GM20000 (cell line): Measurements from ENCODE around the gene KMT2D.

Source experiments
- DNase-seq: peaks from one replicate; pipeline ENCODE4 v3.0.0; 2012; ENCODE audit warnings: low spot score
- TF ChIP-seq, protein P1 (sequence below): IDR thresholded peaks from 2 replicates; pipeline ENCODE4 v1.5.1; 2012; ENCODE audit warnings: mild to moderate bottlenecking, control low read depth; ENCODE audit errors: extremely low read depth, missing control alignments

KMT2D gene

DNA sequence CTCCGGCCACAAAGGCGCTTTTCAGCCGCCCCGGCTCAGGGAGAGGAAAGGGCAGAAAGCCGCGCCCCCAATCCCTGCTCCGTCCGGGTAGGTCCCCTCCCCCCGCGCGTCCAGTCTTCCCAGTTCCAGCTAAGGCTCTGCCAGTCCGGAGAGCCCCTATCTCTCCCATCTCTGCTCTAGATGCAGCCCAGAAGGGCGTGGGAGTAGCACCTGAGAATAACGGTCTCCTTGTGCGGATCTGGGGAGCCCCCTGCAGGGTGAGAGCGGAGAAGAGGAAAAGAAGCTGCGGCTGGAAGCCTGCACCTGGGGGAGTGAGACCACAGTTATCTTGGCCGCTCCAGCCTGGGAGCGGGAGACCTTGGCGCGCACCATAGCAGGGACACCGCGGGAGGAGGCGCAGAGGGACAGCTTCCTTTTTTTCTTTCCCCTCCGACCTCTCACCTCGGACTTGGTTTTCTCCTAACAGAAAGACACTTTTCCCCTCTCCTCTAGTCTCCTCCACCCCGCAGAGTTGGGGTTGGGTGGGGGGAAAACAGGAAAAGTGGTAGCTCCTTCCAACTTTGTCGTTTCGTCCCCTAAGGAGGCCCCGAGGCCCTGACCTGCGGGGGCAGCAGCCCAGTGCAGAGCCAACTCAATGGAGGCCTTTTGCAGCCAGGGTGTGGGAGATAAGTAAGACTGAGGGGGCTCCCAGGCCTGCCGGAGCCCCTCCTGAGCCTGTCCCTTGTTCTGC lies 31.7 kb upstream of the KMT2D start:
- TF ChIP-seq, protein P1, sequence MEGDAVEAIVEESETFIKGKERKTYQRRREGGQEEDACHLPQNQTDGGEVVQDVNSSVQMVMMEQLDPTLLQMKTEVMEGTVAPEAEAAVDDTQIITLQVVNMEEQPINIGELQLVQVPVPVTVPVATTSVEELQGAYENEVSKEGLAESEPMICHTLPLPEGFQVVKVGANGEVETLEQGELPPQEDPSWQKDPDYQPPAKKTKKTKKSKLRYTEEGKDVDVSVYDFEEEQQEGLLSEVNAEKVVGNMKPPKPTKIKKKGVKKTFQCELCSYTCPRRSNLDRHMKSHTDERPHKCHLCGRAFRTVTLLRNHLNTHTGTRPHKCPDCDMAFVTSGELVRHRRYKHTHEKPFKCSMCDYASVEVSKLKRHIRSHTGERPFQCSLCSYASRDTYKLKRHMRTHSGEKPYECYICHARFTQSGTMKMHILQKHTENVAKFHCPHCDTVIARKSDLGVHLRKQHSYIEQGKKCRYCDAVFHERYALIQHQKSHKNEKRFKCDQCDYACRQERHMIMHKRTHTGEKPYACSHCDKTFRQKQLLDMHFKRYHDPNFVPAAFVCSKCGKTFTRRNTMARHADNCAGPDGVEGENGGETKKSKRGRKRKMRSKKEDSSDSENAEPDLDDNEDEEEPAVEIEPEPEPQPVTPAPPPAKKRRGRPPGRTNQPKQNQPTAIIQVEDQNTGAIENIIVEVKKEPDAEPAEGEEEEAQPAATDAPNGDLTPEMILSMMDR, result peak; percentile 64
- DNase-seq, result peak; percentile 90

DNA sequence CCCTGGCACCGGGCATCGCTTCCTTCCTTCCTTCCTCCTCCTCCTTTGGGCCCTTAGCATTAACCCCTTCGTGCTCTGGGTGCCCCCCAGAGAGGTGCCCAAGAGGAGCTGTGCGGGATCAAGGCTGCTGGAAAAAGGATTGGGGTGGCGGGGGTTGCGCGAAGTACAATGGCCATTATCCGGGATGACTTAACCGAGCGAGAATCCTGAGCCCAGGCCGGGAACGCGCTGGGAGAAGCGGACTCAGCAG lies 31.2 kb upstream of the KMT2D start:
- TF ChIP-seq, protein P1, result no peak
- DNase-seq, result no peak

DNA sequence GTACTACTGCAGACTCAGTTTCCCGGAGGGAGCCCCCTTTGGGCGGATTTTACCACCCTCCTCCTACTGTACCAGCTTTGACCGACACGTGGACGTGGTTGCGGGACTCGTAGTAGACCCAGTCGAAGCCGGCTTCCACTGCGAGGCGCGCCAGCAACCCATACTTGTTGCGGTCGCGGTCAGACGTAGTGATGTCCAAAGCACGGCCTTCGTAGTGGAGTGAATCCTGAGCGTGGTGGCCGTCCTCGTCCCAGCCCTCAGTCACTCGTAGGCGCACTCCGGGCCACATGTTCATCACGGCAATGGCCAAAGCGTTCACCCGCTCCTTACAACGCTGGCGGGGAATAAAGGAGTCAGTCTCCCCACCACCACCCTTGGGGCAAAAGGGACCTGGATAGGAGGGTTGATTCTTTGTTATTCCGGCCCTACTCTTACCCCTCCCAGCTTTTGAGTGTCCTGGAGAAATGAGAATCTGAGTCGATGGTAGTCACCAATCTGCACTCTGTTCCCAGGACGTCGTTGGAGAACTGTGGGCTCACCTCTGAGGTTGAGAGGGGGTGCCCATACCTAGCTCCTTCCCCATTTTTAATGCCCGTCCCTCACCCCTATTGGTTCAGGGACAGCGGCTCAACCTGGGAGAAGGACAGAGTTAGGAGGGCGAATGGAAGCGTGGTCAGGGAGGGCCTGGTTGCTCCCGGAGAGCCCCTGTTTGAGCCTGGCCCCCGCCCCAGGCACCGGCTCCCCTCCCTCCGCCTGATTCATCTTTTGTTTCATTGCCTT lies 30.7 kb upstream of the KMT2D start:
- no peak for DNase-seq
- TF ChIP-seq, protein P1, result no peak

DNA sequence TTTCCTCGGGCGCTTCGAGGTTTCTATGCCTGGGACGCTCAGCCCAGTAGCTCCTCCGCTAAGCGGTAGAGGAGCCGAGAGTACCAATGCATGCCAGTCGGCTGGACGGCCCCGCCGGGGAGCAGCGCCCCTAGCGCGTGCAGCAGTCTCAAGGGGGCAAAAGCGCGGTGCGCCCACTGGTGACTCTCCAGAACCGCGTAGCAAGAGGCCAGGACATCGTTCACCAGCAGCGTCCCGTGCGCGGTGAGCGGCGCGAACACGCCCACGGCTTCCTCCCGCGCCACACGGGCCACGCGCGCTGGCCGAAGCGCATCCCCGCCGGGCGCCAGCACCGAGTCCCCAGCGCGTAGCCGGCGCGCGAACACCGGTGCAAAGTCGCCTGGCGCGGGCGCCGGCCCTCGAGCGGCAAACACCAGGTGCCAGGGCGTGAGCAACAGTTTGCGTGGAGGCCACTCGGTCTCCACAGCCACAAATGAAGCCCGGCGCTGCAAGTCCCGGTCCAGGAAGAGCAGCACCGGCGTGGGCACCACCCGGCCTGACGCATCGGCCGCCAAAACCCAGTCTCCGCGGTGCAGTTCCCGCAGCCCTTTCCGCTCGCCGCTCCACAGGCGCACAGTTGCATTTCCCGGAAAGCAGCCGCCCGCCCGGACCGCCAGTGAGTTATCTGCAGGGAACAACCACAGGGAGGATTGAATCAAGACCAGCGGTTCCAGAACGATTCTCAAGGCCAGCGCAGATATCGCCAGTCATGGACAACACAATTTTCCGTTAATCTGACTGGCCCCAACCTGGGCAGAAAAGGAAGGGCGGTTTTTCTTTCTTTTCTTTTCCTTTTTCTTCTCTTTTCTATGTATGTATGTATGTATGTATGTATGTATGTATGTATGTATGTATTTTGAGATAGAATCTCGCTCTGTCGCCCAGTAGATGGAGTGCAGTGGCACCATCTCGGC lies 29.5 kb upstream of the KMT2D start:
- DNase-seq, result no peak
- TF ChIP-seq, protein P1, result no peak

DNA sequence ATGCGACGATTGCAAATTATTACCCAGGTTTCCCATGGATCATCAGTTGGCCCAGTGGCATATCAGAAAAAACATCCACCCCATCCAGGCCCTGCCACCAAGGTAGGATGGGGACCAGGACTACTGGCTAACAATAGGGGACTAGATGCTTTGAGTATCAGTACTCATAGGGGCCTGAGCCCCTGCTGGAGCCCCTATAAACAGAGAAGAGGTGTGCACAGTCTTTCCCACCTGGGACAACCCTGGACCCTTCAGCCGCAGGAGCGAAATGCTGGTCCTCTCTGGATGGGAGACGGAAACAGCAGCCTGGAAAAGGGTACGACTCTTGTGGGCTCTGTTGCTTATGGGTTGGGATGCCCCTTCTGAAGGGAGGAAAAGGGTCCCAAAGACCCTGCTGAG lies 28.3 kb upstream of the KMT2D start:
- TF ChIP-seq, protein P1, result no peak
- DNase-seq, result no peak

DNA sequence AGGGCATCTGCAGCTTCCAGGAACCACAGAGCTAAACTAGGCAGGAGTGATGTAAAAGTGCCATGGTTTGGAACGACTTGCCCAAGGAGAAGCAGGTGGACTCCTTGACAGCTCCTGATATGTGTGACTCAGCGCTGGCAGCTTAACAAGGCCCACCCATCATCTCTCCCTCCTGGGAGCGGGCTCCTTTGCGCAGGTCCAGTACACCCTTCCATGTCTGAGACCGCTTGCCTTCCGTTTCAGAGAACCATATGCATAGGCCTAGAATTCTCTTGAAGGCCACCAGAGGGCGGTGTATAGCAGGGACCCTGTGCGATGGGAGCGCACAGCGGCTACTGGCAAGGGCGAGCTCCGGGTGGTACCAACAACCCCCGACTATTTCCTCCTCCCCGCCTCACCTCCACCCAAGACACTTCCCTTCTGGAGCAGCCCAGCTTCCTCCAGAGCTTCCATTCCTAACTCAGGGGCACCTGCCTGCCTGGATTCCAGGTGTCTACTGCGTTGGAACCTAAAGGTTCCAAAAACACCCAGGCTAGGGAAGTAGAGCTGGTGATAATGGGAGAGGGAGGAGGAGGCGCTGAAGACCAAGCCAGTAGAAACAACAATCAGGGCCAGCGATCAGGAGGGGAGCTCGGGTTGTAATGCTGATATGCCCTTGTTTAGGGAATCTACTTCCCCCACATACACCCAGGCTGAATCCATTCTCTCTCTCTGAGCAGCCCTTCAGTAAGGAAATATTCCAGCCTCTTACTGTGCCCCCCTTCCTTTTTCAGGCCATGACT lies 27.7 kb upstream of the KMT2D start:
- DNase-seq, result peak; percentile 89
- TF ChIP-seq, protein P1, result peak; percentile 96
